ENCODE results near the gene WRAP73.

- TF ChIP-seq POLR2AphosphoS5 (IDR thresholded peaks at IDR 0.05) (no peak), CTCF (IDR thresholded peaks at IDR 0.05) (no peak)
Observed at GRCh38 chr1:3598051-3598491, 51.8 kb downstream of the WRAP73 start.

Data from stomach (tissue), 4 donors.